ENCODE results near the gene VEZF1. TPM values are rescaled to one million over a fixed set of nuclear protein-coding genes. Genes with fewer than 3 reads are reported as not detected.
A peak's percentile ranks its signal among the peaks of the same experiment; 100 is the strongest.

The VEZF1 gene
- polyA plus RNA-seq, 6 donors from 2014 or later = 39.6 to 58.2 (median 50.6) TPM

DNA sequence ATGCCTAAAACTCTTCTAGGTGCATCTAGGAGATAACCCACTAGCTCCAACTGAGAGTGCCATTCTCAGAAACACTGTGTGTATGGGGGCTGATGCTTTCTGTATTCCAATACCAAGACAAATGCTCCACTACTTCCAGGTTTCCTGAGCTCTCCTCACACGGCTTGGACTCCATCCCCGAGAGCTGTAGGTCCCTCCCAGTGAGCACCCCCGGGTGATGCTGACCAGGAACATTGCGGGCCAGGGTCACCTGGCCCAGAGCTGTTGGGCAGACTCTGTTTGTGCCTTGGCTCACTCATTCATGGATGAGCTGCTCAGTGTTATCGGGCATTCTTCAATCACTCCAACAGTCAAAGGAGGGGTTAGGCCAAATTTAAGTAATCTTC is 39.9 kb downstream of the VEZF1 start:
- DNase-seq (no peak), ATAC-seq (ENCODE audit: low read depth in 2 of 2) (no peak)
- Mint-ChIP-seq H3K36me3 (no peaks in the 10 kb centered on the region), H3K9me3 (no peaks in the 10 kb centered on the region), H3K4me3 (peak overlapping the region in 3 of 8 donors; percentile 39 to 50 (median 40)), H3K27ac (no peak overlapping the region), H3K4me1 (peaks cover 23 to 50% (median 31%) of the 10 kb centered on the region in 3 donors), H3K27me3 (peaks cover 44 to 53% (median 46%) of the 10 kb centered on the region in 3 donors)

DNA sequence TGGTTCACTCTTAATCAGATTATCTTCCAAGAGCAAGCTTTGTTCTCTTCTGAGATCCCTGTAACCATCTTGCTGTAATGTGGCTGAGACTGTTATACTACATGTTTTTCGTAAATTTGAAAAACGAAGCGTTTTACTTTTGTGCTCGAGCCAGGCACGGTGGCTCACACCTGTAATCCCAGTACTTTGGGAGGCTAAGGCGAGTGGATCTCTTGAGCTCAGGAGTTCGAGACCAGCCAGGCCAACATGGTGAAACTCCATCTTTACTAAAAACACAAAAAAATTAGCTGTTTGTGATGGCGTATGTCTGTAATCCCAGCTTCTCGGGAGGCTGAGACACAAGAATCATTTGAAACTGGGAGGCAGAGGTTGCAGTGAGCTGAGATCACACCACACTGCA is 40.7 kb downstream of the VEZF1 start:
- Mint-ChIP-seq H3K4me1 (peaks cover 23 to 52% (median 31%) of the 10 kb centered on the region in 3 donors), H3K27ac (no peak overlapping the region), H3K27me3 (peaks cover 39 to 49% (median 42%) of the 10 kb centered on the region in 3 donors), H3K4me3 (peak overlapping the region; percentile 74 to 96 (median 88)), H3K36me3 (no peaks in the 10 kb centered on the region), H3K9me3 (no peaks in the 10 kb centered on the region)
- DNase-seq (no peak), ATAC-seq (ENCODE audit: low read depth in 2 of 2) (no peak)

GRCh38 chr17:57946798-57947358 is 41.2 kb downstream of the VEZF1 start:
- peak; percentile 57 for DNase-seq
- ATAC-seq (ENCODE audit: low read depth in 2 of 2) = peak; percentile 92 to 94
- Mint-ChIP-seq H3K27me3 (peaks cover 38 to 49% (median 44%) of the 10 kb centered on the region in 3 donors), H3K36me3 (no peaks in the 10 kb centered on the region), H3K4me3 (peak overlapping the region; percentile 74 to 96 (median 88)), H3K9me3 (no peaks in the 10 kb centered on the region), H3K27ac (peak overlapping the region in 3 of 6 donors; percentile 0 to 80 (median 73)), H3K4me1 (peaks cover 23 to 52% (median 31%) of the 10 kb centered on the region in 3 donors)

- ATAC-seq (ENCODE audit: low read depth in 2 of 2) (peak; percentile 37), DNase-seq (no peak)
- Mint-ChIP-seq H3K36me3 (no peaks in the 10 kb centered on the region), H3K4me3 (peak overlapping the region; percentile 74 to 96 (median 88)), H3K27me3 (peaks cover 44 to 52% (median 49%) of the 10 kb centered on the region in 3 donors), H3K9me3 (no peaks in the 10 kb centered on the region), H3K4me1 (peaks cover 28 to 50% (median 30%) of the 10 kb centered on the region in 3 donors), H3K27ac (peak overlapping the region in 2 of 6 donors; percentile 0 to 73)
Measured at GRCh38 chr17:57945996-57946797, 41.9 kb downstream of the VEZF1 start.

GRCh38 chr17:57944908-57945307 is 43.1 kb downstream of the VEZF1 start:
- DNase-seq = no peak

DNA sequence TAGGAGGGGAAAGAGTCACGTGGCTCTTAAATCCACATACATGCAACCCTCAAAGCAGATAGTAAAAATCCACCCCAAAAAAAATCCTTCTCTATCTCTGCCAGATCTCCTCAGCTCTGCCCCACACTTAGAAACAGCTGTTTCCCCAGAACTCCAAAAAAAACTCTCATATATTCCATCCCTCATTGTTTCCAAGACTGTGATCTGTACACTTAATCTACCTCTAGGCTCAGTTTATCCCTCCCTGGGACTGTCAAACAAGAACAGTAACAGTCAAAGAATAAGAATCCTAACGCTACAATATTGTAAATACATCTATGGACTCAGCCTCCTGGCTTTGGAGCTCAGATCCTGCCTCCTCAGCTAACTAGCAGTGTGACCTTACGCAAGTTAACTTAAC is 44.4 kb downstream of the VEZF1 start:
- no peaks in the 10 kb centered on the region for H3K36me3 Mint-ChIP-seq
- H3K4me1 Mint-ChIP-seq = peaks cover 32 to 49% (median 36%) of the 10 kb centered on the region in 3 donors
- H3K4me3 Mint-ChIP-seq = no peak overlapping the region

More at GRCh38 chr17:57944908-57945307, 43.1 kb downstream of the VEZF1 start:
- no peak for ATAC-seq (ENCODE audit: low read depth in 2 of 2)
- Mint-ChIP-seq H3K27me3 (peaks cover 49 to 54% (median 53%) of the 10 kb centered on the region in 3 donors), H3K4me1 (peaks cover 32 to 51% (median 35%) of the 10 kb centered on the region in 3 donors), H3K4me3 (no peak overlapping the region), H3K36me3 (no peaks in the 10 kb centered on the region), H3K27ac (no peak overlapping the region), H3K9me3 (peaks cover 0 to 2% (median 0%) of the 10 kb centered on the region in 7 donors)

DNA sequence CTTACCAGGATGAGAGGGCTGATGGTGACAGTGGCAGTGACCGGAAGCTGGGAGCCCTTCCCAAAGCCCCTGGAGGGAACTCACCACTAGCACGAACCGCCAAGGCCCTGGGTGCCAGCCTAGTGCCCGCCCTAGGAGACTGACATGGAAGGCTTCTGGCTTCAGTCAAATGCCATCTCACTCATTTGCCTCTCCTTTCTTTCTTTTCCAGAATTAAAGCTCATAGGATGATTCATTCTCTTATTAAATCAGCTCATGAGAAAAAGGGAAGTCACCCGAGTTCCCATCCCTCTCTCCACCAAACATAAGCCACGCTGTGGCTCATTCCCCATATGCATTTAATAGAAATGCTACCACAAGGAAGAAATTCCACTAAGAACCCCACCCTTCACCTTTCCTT is 44.9 kb downstream of the VEZF1 start:
- H3K27me3 Mint-ChIP-seq = peaks cover 47 to 53% (median 49%) of the 10 kb centered on the region in 3 donors
- ATAC-seq (ENCODE audit: low read depth in 2 of 2) = no peak
- H3K4me1 Mint-ChIP-seq = peaks cover 29 to 44% (median 31%) of the 10 kb centered on the region in 3 donors
- no peak for DNase-seq
- no peak overlapping the region for H3K27ac Mint-ChIP-seq
- H3K36me3 Mint-ChIP-seq = no peaks in the 10 kb centered on the region
- peaks cover 0 to 2% (median 0%) of the 10 kb centered on the region in 7 donors for H3K9me3 Mint-ChIP-seq
- H3K4me3 Mint-ChIP-seq = no peak overlapping the region

More for the DNA sequence above, 44.4 kb downstream of the VEZF1 start:
- DNase-seq (no peak), ATAC-seq (ENCODE audit: low read depth in 2 of 2) (no peak)
- peaks cover 0 to 2% (median 0%) of the 10 kb centered on the region in 7 donors for H3K9me3 Mint-ChIP-seq
- peaks cover 49 to 52% (median 49%) of the 10 kb centered on the region in 3 donors for H3K27me3 Mint-ChIP-seq
- no peak overlapping the region for H3K27ac Mint-ChIP-seq

DNA sequence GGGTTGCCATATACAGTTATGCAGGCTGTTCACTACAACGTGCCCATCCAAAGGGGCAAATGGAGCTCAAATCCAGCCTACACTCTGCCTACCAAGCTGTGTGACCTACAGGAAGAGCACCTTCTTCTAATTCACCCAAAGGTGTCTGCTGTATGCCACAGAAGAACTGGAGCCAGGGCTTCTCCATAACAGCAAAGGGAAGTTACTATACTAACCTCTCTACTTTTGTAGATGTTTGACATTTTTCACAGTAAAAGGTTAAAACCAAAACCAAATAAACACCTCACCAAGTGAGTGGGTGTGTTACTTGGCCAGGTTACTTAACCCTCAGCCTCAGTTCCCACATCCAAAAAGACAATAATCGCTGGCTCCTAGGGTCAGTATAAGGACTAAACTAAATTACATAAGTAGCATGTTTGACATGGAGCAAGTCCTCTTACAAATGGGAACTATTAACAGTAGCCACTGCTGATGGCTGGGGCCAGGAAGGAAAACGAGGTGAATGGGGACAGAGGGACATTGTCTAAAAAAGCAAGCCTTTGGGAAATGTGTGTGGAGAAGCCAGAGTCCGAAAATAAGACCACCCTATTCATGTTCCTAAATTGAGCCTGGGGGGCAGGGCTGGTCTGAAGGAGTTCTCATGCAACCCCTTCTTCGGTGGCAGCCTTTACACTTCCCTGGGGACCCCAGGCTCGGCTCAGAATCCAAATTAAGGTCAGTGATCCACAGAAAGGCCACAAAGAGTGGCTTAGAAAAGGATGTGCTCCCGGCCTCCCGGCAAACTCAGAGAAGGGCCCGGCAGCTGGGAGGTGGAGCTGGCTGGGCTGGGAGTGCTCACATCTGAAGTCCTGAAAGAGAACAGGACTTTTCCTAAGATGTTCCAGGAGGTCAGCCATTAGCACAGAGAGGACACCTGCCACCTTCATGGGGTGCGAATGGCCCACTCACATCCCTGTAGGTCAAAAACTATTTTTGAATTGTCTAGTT is 46.4 kb downstream of the VEZF1 start:
- ATAC-seq (ENCODE audit: low read depth in 2 of 2) (no peak), DNase-seq (no peak)
- Mint-ChIP-seq H3K36me3 (no peaks in the 10 kb centered on the region), H3K4me1 (peaks cover 23 to 34% (median 24%) of the 10 kb centered on the region in 3 donors), H3K27ac (no peak overlapping the region), H3K27me3 (peaks cover 51 to 57% (median 56%) of the 10 kb centered on the region in 3 donors), H3K9me3 (peaks cover 0 to 2% (median 0%) of the 10 kb centered on the region in 7 donors), H3K4me3 (peak overlapping the region in 1 of 8 donors; percentile 59)

DNA sequence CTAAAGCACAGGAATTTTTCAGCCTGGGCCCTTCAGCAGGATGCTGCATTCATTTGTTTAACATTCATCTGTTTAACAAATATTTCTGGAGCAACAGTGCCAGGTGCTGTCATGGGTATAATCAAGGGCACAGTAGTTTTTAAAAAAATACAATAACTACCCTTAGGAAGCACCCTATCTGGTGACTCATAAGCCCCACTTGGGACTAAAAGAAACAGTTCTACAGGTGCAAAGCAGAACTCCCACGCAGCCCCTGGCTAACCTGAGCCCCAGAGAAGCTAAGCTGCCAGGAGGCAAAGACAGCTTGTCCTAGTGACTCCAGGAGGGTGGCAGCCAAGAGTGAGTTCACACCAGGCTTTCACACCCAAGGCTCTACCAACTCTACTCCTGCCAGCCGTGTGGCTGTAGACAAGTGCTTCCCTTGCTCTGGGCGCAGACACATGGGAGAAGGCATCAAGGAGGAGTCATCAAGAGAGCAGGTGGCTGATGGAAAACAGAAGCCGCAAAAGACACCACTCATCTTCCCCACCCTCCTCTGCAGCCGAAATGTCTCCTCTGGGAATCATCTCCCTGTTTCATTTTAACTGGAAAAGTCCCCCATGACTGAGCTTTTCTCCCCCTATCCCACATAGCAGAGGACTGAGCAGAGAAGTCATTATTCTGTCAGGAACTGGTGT is 47.3 kb downstream of the VEZF1 start:
- Mint-ChIP-seq H3K36me3 (no peaks in the 10 kb centered on the region), H3K27me3 (peaks cover 42 to 66% (median 63%) of the 10 kb centered on the region in 3 donors), H3K27ac (no peak overlapping the region), H3K4me3 (peak overlapping the region in 3 of 8 donors; percentile 29 to 69 (median 51)), H3K9me3 (peaks cover 0 to 2% (median 0%) of the 10 kb centered on the region in 7 donors), H3K4me1 (peaks cover 21 to 25% (median 22%) of the 10 kb centered on the region in 3 donors)
- ATAC-seq (ENCODE audit: low read depth in 2 of 2) (no peak), DNase-seq (no peak)

DNA sequence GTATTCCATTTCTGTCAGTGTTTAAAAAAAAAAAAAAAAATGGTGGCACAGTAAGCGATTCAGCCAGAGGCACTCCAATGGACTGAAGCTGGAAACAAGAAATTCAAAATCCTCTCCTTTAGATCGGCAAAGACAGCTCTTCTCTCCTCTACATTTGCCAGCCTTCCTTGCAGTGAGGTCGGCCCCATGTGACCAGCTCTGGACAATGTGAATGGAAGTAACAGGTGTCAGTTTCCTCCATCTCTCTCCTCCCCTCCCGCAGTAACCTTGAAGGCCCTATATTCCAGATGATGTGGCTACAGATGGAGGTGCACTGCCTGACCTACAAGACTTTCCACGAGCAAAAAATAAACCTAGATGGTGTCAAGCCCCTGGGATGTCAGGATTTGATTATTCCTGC is 47.8 kb downstream of the VEZF1 start:
- peaks cover 0 to 2% (median 0%) of the 10 kb centered on the region in 7 donors for H3K9me3 Mint-ChIP-seq
- peaks cover 21 to 22% (median 22%) of the 10 kb centered on the region in 3 donors for H3K4me1 Mint-ChIP-seq
- ATAC-seq (ENCODE audit: low read depth in 2 of 2) (no peak), DNase-seq (no peak)
- peak overlapping the region in 6 of 8 donors; percentile 29 to 69 (median 35) for H3K4me3 Mint-ChIP-seq
- H3K27ac Mint-ChIP-seq = peak overlapping the region in 1 of 6 donors; percentile 93
- H3K27me3 Mint-ChIP-seq = peaks cover 44 to 72% (median 69%) of the 10 kb centered on the region in 3 donors
- H3K36me3 Mint-ChIP-seq = no peaks in the 10 kb centered on the region

DNA sequence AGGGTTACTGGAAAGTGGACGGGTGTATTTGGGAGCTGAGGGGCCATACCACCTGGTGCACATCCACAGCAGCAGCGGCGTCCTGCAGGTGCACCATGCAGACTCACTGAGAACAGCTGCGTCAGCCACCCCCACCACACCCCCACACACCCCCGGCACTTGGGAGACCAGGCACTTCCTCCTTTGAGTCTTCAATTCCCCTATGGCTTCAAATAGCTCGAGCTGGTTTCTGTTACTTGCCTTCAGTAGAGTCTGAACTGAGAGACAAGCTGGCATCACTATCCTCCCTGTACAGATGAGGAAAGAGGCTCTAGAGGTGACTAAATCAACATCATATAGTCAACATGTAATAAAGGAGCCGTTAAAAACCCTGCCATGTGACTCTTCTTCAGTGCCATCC is 48.3 kb downstream of the VEZF1 start:
- Mint-ChIP-seq H3K27me3 (peaks cover 46 to 73% (median 65%) of the 10 kb centered on the region in 3 donors), H3K27ac (peak overlapping the region; percentile 53 to 90 (median 68)), H3K36me3 (no peaks in the 10 kb centered on the region), H3K9me3 (peaks cover 0 to 2% (median 0%) of the 10 kb centered on the region in 7 donors), H3K4me1 (peaks cover 21 to 22% (median 22%) of the 10 kb centered on the region in 3 donors), H3K4me3 (peak overlapping the region in 7 of 8 donors; percentile 29 to 69 (median 51))
- ATAC-seq (ENCODE audit: low read depth in 2 of 2) (peak; percentile 99), DNase-seq (peak; percentile 87)

GRCh38 chr17:57938061-57938502 is 50.0 kb downstream of the VEZF1 start:
- DNase-seq (no peak), ATAC-seq (ENCODE audit: low read depth in 2 of 2) (no peak)
- H3K27ac Mint-ChIP-seq = no peak overlapping the region
- peak overlapping the region in 1 of 8 donors; percentile 12 for H3K4me3 Mint-ChIP-seq
- peaks cover 38 to 67% (median 50%) of the 10 kb centered on the region in 3 donors for H3K27me3 Mint-ChIP-seq
- no peaks in the 10 kb centered on the region for H3K36me3 Mint-ChIP-seq
- peaks cover 0 to 2% (median 0%) of the 10 kb centered on the region in 7 donors for H3K9me3 Mint-ChIP-seq
- H3K4me1 Mint-ChIP-seq = peaks cover 20 to 22% (median 21%) of the 10 kb centered on the region in 3 donors
